B cell (primary cell): ENCODE data around the gene RPL18. TPM values are rescaled to one million over a fixed set of nuclear protein-coding genes. Genes with fewer than 3 reads are reported as not detected.
A peak's percentile ranks its signal among the peaks of the same experiment; 100 is the strongest.

Source experiments
- ATAC-seq: fragments of 200-7000 bp; cut with Tn5 transposase; one replicate; pipeline ENCODE4 v1.10.0; 2021; ENCODE audit warnings: low read depth, mild to moderate bottlenecking, moderate number of reproducible peaks, moderate library complexity
- CTCF ChIA-PET: fragments of 350-600 bp; sonication (Branson Sonifier 250); formaldehyde crosslinking; loops from one replicate; lab custom pipeline; 2021; ENCODE audit warnings: antibody characterized with exemption, inconsistent platforms; lab: Charles Lee
- POLR2A ChIA-PET: fragments of 350-600 bp; sonication (Branson Sonifier 250); formaldehyde crosslinking; loops from one replicate; lab custom pipeline; 2021; ENCODE audit warnings: antibody characterized with exemption; lab: Charles Lee
- DNase-seq: peaks from one replicate; pipeline ENCODE4 v3.0.0; 2013
- H2AFZ ChIP-seq: 2 replicates; pipeline ENCODE4 v1.6.1; 2012; ENCODE audit warnings: mild to moderate bottlenecking, low read depth, low read length; ENCODE audit not compliant: insufficient read depth, poor library complexity, severe bottlenecking
- H3K27ac ChIP-seq, 2 donors: 1 replicate in 1 of 2; 2 replicates in 1 of 2; pipeline ENCODE4 v1.5.1; 2012 to 2013; ENCODE audit warnings: low read length in 2 of 2, mild to moderate bottlenecking in 2 of 2, moderate library complexity in 1 of 2
- H3K27me3 ChIP-seq, 4 experiments: fragments of 200-600 bp in 1 of 4; sonication (generic) in 1 of 4; replicated peaks in 1 of 4; 1 replicate in 2 of 4; 2 replicates in 2 of 4; pipeline versions ENCODE4 v1.6.1 to v1.7.0; 2013 to 2016; ENCODE audit warnings: low read length in 3 of 4, mild to moderate bottlenecking in 2 of 4, mixed read lengths in 1 of 4, moderate library complexity in 1 of 4; ENCODE audit not compliant: insufficient read depth in 4 of 4, control insufficient read depth in 3 of 4; ENCODE audit errors: control extremely low read depth in 1 of 4
- H3K36me3 ChIP-seq, 2 experiments: replicated peaks in 1 of 2; 1 replicate in 1 of 2; 2 replicates in 1 of 2; pipeline versions ENCODE4 v1.6.1 to v1.7.1; 2013; ENCODE audit warnings: low read length in 1 of 2; ENCODE audit not compliant: insufficient read depth in 2 of 2, control insufficient read depth in 1 of 2; ENCODE audit errors: control extremely low read depth in 1 of 2, extremely low read depth in 1 of 2
- H3K4me1 ChIP-seq, 2 donors: fragments of 200-600 bp in 1 of 2; sonication (generic) in 1 of 2; 1 replicate in 1 of 2; 2 replicates in 1 of 2; pipeline versions ENCODE4 v1.5.1 to v1.6.1; 2013 to 2017; ENCODE audit warnings: low read length in 2 of 2; ENCODE audit not compliant: control insufficient read depth in 2 of 2, insufficient read depth in 2 of 2
- H3K4me2 ChIP-seq: replicated peaks from 2 replicates; pipeline ENCODE3; 2012; ENCODE audit warnings: mild to moderate bottlenecking, low read depth, low read length; ENCODE audit not compliant: poor library complexity, severe bottlenecking
- H3K4me3 ChIP-seq, 5 experiments: fragments of 200-600 bp in 1 of 5; sonication (generic) in 1 of 5; 1 replicate in 3 of 5; 2 replicates in 2 of 5; pipeline versions ENCODE4 v1.5.1 to v1.7.0; 2011 to 2016; ENCODE audit warnings: low read length in 4 of 5, mild to moderate bottlenecking in 4 of 5, low read depth in 2 of 5, control low read depth in 1 of 5, moderate library complexity in 1 of 5; ENCODE audit not compliant: insufficient read depth in 1 of 5; ENCODE audit errors: control extremely low read depth in 1 of 5, extremely low read depth in 1 of 5
- H3K79me2 ChIP-seq: fragments of 200-600 bp; sonication (generic); one replicate; pipeline ENCODE4 v1.6.0; 2016; ENCODE audit warnings: low read length; ENCODE audit not compliant: control insufficient read depth, insufficient read depth
- H3K9ac ChIP-seq: fragments of 200-600 bp; sonication (generic); 2 replicates; pipeline ENCODE4 v1.6.1; 2017; ENCODE audit warnings: mild to moderate bottlenecking, low read length, moderate library complexity
- H3K9me3 ChIP-seq, 3 donors: one replicate each; pipeline versions ENCODE4 v1.6.1 to v1.7.1; 2013; ENCODE audit warnings: low read length in 2 of 3; ENCODE audit not compliant: control insufficient read depth in 2 of 3, insufficient read depth in 1 of 3; ENCODE audit errors: control extremely low read depth in 1 of 3
- H4K20me1 ChIP-seq: 2 replicates; pipeline ENCODE4 v1.6.0; 2012; ENCODE audit warnings: mild to moderate bottlenecking, low read length; ENCODE audit not compliant: insufficient read depth, control insufficient read depth, poor library complexity, severe bottlenecking
- H3K27ac Mint-ChIP-seq: one replicate; pipeline ENCODE4 v1.8.0; 2021; ENCODE audit warnings: mixed read lengths
- H3K27me3 Mint-ChIP-seq: one replicate; pipeline ENCODE4 v1.8.0; 2021; ENCODE audit warnings: mixed read lengths
- H3K4me1 Mint-ChIP-seq: one replicate; pipeline ENCODE4 v1.8.0; 2021; ENCODE audit warnings: mixed read lengths
- H3K4me3 Mint-ChIP-seq: one replicate; pipeline ENCODE4 v1.8.0; 2021; ENCODE audit warnings: mixed read lengths
- H3K9me3 Mint-ChIP-seq: one replicate; pipeline ENCODE4 v1.8.0; 2022; ENCODE audit warnings: mixed read lengths; ENCODE audit not compliant: insufficient read depth
- EZH2 ChIP-seq: IDR thresholded peaks from 2 replicates; pipeline ENCODE4 v1.6.1; 2012; ENCODE audit warnings: borderline replicate concordance, low read depth, mild to moderate bottlenecking, moderate library complexity, low read length; ENCODE audit not compliant: insufficient read depth, poor library complexity, severe bottlenecking
- WGBS: methylation state at CpG from one replicate; pipeline ENCODE4 v1.1.5; 2013; ENCODE audit warnings: missing lambda C conversion rate; ENCODE audit not compliant: insufficient coverage; 5-methylcytosine and 5-hydroxymethylcytosine counted together
- intact Hi-C: fragments of 100-400 bp; cut with micrococcal nuclease; formaldehyde crosslinking; loops from one replicate; pipeline ENCODE4 v1.10.0; 2022
- polyA plus RNA-seq: library from polyadenylated mRNA; depleted of rRNA; stranded (reverse); fragments of >200 nt; gene quantifications from 2 replicates; pipeline ENCODE4 v1.2.3, GENCODE V29; 2012
- total RNA-seq, 2 donors: library from RNA; stranded (reverse); fragments of 120-200 nt in 1 of 2; gene quantifications; 1 replicate in 1 of 2; 2 replicates in 1 of 2; pipeline versions ENCODE4 v1.2.3 to v1.2.4, GENCODE V29; 2013 to 2022
- TF ChIP-seq, protein P1 (sequence below): fragments of 200-600 bp; IDR thresholded peaks from one replicate; pipeline ENCODE4 v1.8.0; 2022; ENCODE audit warnings: antibody characterized with exemption, mild to moderate bottlenecking

RPL18 gene
- total and polyA plus RNA-seq, 2 donors (not counting 1 experiment from before 2014, with no cell fraction given): 2,248 to 4,393 TPM

DNA sequence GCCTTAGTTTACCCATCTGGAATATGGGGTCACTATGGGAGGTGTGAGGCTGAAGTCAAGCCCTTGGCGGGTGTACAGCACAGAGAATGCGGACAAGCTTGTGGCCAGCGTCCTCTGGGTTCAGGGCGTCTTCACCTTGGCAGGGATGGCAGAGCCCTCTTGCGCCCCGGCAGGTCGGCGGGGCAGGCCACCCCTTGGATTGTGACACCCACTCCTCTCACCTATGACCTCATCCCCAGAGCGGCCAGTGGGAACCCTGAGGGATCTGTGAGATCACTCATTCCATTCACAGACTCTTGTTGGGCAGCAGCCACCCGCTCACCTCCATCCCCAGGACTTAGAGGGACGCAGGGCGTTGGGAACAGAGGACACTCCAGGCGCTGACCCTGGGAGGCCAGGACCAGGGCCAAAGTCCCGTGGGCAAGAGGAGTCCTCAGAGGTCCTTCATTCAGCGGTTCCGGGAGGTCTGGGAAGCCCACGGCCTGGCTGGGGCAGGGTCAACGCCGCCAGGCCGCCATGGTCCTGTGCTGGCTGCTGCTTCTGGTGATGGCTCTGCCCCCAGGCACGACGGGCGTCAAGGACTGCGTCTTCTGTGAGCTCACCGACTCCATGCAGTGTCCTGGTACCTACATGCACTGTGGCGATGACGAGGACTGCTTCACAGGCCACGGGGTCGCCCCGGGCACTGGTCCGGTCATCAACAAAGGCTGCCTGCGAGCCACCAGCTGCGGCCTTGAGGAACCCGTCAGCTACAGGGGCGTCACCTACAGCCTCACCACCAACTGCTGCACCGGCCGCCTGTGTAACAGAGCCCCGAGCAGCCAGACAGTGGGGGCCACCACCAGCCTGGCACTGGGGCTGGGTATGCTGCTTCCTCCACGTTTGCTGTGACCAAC lies 12.3 kb downstream of the RPL18 start, which contains the start of gene SPACA4:
Gene SPACA4 (plus strand): TSS at position 280 of the 896 bp plus-strand sequence. CDS start 237 bp downstream, at position 517.
- H3K4me2 ChIP-seq: no peak within 1 kb of the TSS
- TF ChIP-seq, protein P1, sequence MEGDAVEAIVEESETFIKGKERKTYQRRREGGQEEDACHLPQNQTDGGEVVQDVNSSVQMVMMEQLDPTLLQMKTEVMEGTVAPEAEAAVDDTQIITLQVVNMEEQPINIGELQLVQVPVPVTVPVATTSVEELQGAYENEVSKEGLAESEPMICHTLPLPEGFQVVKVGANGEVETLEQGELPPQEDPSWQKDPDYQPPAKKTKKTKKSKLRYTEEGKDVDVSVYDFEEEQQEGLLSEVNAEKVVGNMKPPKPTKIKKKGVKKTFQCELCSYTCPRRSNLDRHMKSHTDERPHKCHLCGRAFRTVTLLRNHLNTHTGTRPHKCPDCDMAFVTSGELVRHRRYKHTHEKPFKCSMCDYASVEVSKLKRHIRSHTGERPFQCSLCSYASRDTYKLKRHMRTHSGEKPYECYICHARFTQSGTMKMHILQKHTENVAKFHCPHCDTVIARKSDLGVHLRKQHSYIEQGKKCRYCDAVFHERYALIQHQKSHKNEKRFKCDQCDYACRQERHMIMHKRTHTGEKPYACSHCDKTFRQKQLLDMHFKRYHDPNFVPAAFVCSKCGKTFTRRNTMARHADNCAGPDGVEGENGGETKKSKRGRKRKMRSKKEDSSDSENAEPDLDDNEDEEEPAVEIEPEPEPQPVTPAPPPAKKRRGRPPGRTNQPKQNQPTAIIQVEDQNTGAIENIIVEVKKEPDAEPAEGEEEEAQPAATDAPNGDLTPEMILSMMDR: no peak
- no peak for TF ChIP-seq EZH2
- ATAC-seq: no peak
- Mint-ChIP-seq H3K27me3 (no peaks in the 10 kb centered on the region), H3K27ac (no peak within 1 kb of the TSS), H3K4me3 (no peak within 1 kb of the TSS), H3K4me1 (peaks cover 5% of the 10 kb centered on the region), H3K9me3 (no peaks in the 10 kb centered on the region)
- no peaks in the 10 kb centered on the region for H3K27me3 ChIP-seq
- no peak within 1 kb of the TSS for H3K4me3 ChIP-seq
- ChIA-PET CTCF (interaction anchor here (0.7 to 4.8 kb wide), 10 partner anchors 11 to 273 kb away, joined by 3 to 51 read pairs (median 13); partner anchors contain the start of genes CA11, GRWD1, RPL18 and SPHK2), POLR2A (no interaction called here)
- H3K9me3 ChIP-seq: no peaks in the 10 kb centered on the region
- H2AFZ ChIP-seq: no peak within 1 kb of the TSS
- intact Hi-C loops: no loop called here
- WGBS: 95% methylated on average over 38 of the region's 39 CpGs
- H3K79me2 ChIP-seq: no peaks in the 10 kb centered on the region
- no peaks in the 10 kb centered on the region for H3K36me3 ChIP-seq
- peaks cover 0 to 8% of the 10 kb centered on the region in 2 donors for H3K4me1 ChIP-seq
- no peak for DNase-seq
- H3K9ac ChIP-seq: no peak within 1 kb of the TSS
- H4K20me1 ChIP-seq: no peaks in the 10 kb centered on the region
- no peak within 1 kb of the TSS for H3K27ac ChIP-seq

DNA sequence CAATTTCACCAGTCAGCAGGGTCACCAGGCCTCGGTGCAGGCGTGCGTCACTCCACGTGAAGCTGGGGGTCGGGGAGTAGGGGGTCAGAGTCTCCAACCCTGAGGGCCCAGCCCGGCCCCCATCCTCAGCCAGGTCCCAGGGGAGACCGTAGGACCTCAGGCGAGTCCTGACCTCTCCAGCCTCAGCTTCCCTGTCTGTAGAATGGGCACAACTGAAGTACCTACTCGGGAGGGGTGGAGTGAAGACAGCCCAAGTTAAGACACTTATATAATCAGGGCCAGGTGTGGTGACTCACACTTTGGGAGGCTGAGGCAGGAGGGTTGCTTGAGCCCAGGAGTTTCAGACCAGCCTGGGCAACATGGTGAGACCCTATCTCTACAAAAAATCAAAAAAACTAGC lies 15.1 kb downstream of the RPL18 start:
- POLR2A ChIA-PET: no interaction called here
- no peak overlapping the region for H3K27ac ChIP-seq
- Mint-ChIP-seq H3K9me3 (no peaks in the 10 kb centered on the region), H3K4me3 (no peak overlapping the region), H3K27ac (no peak overlapping the region), H3K4me1 (peaks cover 3% of the 10 kb centered on the region), H3K27me3 (peaks cover under 1% of the 10 kb centered on the region)
- H3K79me2 ChIP-seq: no peaks in the 10 kb centered on the region
- intact Hi-C loops: no loop called here
- H3K27me3 ChIP-seq: peaks cover 0 to 3% (median 0%) of the 10 kb centered on the region in 4 experiments
- no peaks in the 10 kb centered on the region for H4K20me1 ChIP-seq
- DNase-seq (peak; percentile 7), ATAC-seq (no peak)
- CTCF ChIA-PET: no interaction called here
- no peak overlapping the region for H3K4me3 ChIP-seq
- TF ChIP-seq EZH2: no peak
- TF ChIP-seq, protein P1: no peak
- no peak overlapping the region for H2AFZ ChIP-seq
- no peaks in the 10 kb centered on the region for H3K9me3 ChIP-seq
- no peak overlapping the region for H3K4me2 ChIP-seq
- H3K36me3 ChIP-seq: no peaks in the 10 kb centered on the region
- 97% methylated on average over 6 of the region's 9 CpGs for WGBS
- peaks cover 0 to 5% of the 10 kb centered on the region in 2 donors for H3K4me1 ChIP-seq
- H3K9ac ChIP-seq: no peak overlapping the region
